ENCODE measurements around the gene TEKTIP1.

The TEKTIP1 gene

DNA sequence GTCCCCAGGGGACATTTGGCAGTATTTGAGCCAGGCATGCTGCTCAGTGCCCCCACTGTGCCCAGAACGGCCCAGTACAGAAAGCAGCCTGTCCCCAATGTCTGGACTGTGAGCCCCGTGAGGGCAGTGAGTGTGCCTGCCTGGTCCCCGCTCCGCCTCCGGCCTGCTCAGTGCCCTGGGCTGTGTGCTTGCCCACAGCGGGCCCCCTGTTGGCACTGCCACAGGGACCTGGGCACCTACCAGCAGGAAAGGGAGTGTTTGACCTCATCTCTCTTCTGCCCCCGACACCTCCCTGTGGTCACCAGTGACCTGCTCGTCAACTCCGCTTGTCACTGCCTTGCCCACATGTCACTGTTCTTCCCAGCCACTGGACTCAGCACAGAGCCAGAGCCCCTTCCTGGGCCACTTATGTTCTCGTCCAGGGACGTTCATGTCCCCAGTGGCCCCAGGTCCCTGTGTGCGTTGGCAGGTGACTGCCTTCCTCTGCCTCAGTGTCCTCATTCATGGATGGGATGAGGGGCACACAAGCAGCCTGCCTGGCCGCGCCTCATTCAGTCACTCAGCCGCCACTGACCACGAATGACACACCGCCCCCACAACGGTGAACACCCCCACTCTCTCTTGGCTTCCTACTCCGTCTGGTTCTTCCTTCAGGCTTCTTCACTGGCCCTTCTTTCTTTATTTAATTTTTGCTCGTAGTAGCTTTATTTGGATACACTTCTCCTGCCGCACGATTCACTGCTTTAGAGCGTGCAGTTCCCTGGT lies 30.0 kb upstream of the TEKTIP1 start:
- TF ChIP-seq, protein P1, sequence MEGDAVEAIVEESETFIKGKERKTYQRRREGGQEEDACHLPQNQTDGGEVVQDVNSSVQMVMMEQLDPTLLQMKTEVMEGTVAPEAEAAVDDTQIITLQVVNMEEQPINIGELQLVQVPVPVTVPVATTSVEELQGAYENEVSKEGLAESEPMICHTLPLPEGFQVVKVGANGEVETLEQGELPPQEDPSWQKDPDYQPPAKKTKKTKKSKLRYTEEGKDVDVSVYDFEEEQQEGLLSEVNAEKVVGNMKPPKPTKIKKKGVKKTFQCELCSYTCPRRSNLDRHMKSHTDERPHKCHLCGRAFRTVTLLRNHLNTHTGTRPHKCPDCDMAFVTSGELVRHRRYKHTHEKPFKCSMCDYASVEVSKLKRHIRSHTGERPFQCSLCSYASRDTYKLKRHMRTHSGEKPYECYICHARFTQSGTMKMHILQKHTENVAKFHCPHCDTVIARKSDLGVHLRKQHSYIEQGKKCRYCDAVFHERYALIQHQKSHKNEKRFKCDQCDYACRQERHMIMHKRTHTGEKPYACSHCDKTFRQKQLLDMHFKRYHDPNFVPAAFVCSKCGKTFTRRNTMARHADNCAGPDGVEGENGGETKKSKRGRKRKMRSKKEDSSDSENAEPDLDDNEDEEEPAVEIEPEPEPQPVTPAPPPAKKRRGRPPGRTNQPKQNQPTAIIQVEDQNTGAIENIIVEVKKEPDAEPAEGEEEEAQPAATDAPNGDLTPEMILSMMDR (IDR thresholded peaks at IDR 0.05; ENCODE audit: insufficient read depth, missing control alignments): no peak
- DNase-seq (ENCODE audit: insufficient read length, low spot score) (no peak), FAIRE-seq (no peak)

DNA sequence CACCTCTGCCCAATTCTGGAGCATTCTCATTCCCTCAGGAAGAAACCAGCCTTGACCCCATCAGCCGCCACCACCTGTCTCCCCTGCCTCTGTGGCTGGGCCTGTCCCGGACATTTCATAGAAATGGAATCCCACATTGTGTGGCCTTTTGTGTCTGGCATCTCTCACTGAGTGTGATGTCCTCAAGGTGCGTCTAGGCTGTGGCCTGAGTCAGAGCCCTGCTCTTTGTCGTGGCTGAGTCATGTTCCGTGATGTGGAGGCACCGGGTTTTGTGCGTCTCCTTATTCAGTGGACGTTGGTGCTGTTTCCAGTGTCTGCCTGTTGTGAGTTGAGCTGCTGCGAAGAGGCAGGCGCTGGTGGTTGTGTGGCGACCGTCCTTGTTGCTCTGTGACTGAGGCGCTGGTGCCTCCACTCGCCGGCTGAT lies 29.4 kb upstream of the TEKTIP1 start:
- no peak for DNase-seq (ENCODE audit: insufficient read length, low spot score)
- FAIRE-seq: no peak
- TF ChIP-seq, protein P1 (IDR thresholded peaks at IDR 0.05; ENCODE audit: insufficient read depth, missing control alignments): no peak

DNA sequence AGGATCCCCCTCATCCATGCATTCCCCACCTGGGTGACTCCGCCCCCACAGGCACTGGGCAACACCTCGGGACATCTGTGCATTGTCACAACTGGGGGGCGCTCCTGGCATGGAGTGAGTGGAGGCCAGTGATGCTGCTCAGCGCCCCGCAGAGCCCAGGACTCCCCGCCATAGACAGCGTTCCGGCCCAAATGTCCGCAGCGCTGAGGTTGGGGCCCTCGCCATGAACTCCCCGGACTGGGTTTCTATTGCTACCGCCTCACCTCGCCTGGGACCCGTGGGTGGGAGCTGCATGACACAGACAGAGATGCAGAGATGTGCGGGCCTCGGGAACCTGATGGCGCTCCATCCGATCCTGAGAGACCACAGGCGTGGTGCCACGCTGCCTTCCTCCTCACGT lies 28.2 kb upstream of the TEKTIP1 start:
- DNase-seq (ENCODE audit: insufficient read length, low spot score): no peak
- FAIRE-seq: no peak
- TF ChIP-seq, protein P1 (IDR thresholded peaks at IDR 0.05; ENCODE audit: insufficient read depth, missing control alignments): no peak

DNA sequence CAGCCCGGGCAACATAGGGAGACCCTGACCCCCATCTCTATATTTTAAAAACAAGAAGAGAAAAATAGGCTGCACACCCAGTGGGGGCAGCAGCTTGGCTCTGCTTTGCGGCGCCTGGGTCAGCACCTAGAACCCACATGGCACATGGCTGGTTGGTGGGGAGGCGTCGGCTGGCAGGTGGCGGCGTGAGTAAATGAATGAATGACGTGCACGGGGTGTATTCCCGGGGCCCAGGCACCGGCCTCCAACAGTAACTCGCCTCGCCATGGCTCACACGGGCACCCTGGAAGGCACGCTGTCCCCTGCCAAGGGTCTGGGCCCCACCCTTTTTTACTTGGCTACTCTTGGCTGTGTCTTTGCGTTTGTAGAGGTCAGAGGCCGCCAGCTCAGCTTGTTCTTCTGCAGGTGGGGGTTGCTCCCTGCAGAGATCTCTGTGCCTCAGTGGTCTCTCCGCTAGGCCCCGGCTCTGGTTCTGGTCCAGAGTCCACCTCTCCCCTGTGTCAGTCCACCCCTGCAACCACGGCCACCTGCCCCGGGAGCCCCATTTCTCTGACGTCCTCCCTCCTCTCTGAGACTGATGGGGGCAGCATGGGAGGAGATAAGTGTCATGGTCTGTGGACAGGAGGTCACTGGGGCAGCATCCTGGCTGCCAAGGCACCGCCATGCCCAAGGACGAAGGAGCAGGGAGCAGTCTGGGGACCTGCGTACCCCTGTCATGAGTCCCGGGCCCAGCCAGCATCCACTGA lies 27.3 kb upstream of the TEKTIP1 start:
- no peak for DNase-seq (ENCODE audit: insufficient read length, low spot score)
- TF ChIP-seq, protein P1 (IDR thresholded peaks at IDR 0.05; ENCODE audit: insufficient read depth, missing control alignments): no peak
- no peak for FAIRE-seq

DNA sequence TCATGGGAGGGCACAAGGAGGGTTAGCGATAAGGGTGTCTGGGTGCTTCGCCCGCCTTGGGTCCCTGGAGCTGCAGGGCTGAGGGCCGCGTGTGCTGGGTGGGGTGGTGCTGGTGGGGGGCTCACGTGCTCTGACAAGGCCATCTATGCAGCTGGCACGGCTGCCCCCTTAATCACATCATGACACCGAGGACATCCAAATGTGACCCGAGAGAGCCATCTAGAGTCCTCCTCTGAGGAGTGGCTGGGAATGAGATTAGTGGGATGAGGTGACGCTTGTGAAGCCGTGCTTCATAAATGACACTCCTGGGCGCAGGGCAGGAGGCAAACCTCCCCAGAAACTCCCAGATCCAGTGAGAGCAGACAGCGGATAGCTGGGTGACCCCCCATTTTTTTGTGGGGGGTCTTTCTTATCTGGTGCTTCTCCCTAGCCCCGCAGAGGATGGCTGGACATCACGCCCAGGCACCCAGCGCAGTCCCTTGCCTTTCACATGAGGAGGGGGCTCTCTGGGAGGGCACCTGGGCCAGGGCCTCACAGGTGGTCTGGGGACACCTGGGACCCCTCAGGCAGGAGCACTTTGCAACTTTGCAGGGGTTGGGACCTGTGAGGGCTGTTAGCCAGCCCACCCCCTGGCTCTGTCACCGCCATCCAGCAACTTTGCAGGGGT lies 26.3 kb upstream of the TEKTIP1 start:
- TF ChIP-seq, protein P1 (IDR thresholded peaks at IDR 0.05; ENCODE audit: insufficient read depth, missing control alignments): no peak
- FAIRE-seq (no peak), DNase-seq (ENCODE audit: insufficient read length, low spot score) (no peak)

DNA sequence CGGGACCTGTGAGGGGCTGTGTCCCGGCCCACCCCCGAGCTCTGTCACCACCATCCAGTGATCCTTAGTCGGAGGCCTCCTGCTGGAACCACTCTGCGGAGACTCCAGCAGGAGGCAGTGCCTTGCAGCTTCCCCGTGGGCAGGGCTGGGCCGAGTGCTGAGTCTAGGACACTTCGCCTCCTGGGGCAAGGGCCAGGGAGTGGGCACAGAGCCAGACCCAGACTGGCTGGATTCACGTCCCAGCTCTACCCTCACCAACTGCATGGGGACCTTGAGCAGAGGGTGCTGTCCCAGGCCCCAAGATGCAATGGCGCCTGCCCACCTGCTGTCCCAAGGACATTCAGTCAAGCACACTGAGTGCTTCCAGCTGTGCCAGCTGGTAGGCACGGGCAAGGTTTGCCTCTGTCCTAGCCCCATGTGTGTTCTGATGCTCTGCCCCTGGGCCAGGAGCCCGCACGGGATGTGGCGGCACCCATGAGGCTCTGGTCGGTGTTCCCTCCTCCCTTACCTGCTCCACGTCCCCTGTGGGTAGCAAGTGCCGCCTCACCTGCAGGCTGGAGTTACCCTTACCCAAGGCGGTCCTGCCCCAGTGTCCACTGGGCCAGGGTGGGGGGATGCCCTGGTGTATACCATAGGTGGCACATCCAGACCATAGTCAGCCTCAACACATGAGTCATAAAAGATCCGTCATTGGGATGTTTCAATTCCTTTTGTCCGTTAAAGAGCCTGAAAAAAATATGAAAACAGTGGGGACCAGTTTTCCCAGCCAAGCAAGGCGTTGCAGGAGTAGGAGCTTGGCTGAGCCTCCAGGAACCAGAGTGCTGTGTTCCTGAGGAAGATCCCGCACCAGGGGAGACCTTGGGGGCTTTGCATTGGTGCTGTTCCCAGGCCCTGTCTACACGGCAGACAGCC lies 25.5 kb upstream of the TEKTIP1 start:
- TF ChIP-seq, protein P1 (IDR thresholded peaks at IDR 0.05; ENCODE audit: insufficient read depth, missing control alignments): no peak
- FAIRE-seq (no peak), DNase-seq (ENCODE audit: insufficient read length, low spot score) (no peak)
